HEK293 (cell line): Measurements from ENCODE around the gene NEURL4.

Experiments
- CTCF ChIA-PET: fragments of 350-600 bp; formaldehyde crosslinking; extraction: SDS; loops from one replicate; lab custom pipeline; 2021; ENCODE audit warnings: antibody characterized with exemption; lab: Yijun Ruan, JAX
- POLR2A ChIA-PET: fragments of 300-600 bp; formaldehyde crosslinking; extraction: SDS; loops from one replicate; lab custom pipeline; 2020; ENCODE audit warnings: antibody characterized with exemption, inconsistent platforms; lab: Yijun Ruan, JAX
- H3K27ac ChIP-seq: fragments of 200-500 bp; sonication (Bioruptor generic); 2 replicates; pipeline ENCODE4 v1.5.1; 2014; ENCODE audit warnings: low read depth, low read length, control low read depth, inconsistent platforms; ENCODE audit errors: extremely low read depth
- H3K36me3 ChIP-seq, 2 experiments: fragments of 200-500 bp in 1 of 2; sonication (Bioruptor generic) in 1 of 2; 1 replicate in 1 of 2; 2 replicates in 1 of 2; pipeline ENCODE4 v1.5.1; 2014 to 2017; ENCODE audit warnings: inconsistent platforms in 2 of 2, low read length in 2 of 2; ENCODE audit not compliant: control insufficient read depth in 2 of 2, insufficient read depth in 1 of 2
- H3K4me1 ChIP-seq: fragments of 200-500 bp; sonication (Bioruptor generic); 2 replicates; pipeline ENCODE4 v1.5.1; 2014; ENCODE audit warnings: mild to moderate bottlenecking, low read length, inconsistent platforms; ENCODE audit not compliant: control insufficient read depth, insufficient read depth
- H3K4me3 ChIP-seq: 2 replicates; pipeline ENCODE4 v1.5.1; 2011; ENCODE audit warnings: low read depth, mild to moderate bottlenecking, control low read depth, low read length, moderate library complexity
- H3K9me3 ChIP-seq: fragments of 200-500 bp; sonication (Bioruptor generic); 2 replicates; pipeline ENCODE4 v1.5.1; 2014; ENCODE audit warnings: low read depth, low read length, inconsistent platforms; ENCODE audit not compliant: control insufficient read depth, insufficient read depth
- BCL11B ChIP-seq: fragments of 450-650 bp; formaldehyde crosslinking; IDR thresholded peaks from 2 replicates; pipeline ENCODE4 v1.5.1; 2016; ENCODE audit warnings: low read depth, missing biosample characterization, missing genetic modification characterization
- GLIS1 ChIP-seq: fragments of 450-650 bp; formaldehyde crosslinking; IDR thresholded peaks from 2 replicates; pipeline ENCODE4 v1.5.1; 2016; ENCODE audit warnings: missing biosample characterization, missing genetic modification characterization
- GLIS2 ChIP-seq: fragments of 450-650 bp; formaldehyde crosslinking; IDR thresholded peaks from 2 replicates; pipeline ENCODE4 v1.5.1; 2016; ENCODE audit warnings: missing biosample characterization, missing genetic modification characterization
- KLF9 ChIP-seq: fragments of 450-650 bp; formaldehyde crosslinking; IDR thresholded peaks from 2 replicates; pipeline ENCODE4 v1.5.1; 2016; ENCODE audit warnings: missing biosample characterization, missing genetic modification characterization, low read depth
- YY1 ChIP-seq: fragments of 450-650 bp; formaldehyde crosslinking; IDR thresholded peaks from 2 replicates; pipeline ENCODE4 v1.5.1; 2018; ENCODE audit warnings: missing biosample characterization, missing genetic modification characterization
- ZEB2 ChIP-seq: fragments of 450-650 bp; formaldehyde crosslinking; IDR thresholded peaks from 2 replicates; pipeline ENCODE4 v1.5.1; 2016; ENCODE audit warnings: missing biosample characterization, missing genetic modification characterization
- ZNF2 ChIP-seq: fragments of 450-650 bp; formaldehyde crosslinking; IDR thresholded peaks from 2 replicates; pipeline ENCODE4 v1.5.1; 2016; ENCODE audit warnings: missing biosample characterization, missing genetic modification characterization
- ZNF211 ChIP-seq: fragments of 450-650 bp; formaldehyde crosslinking; IDR thresholded peaks from 2 replicates; pipeline ENCODE4 v1.5.1; 2016; ENCODE audit warnings: low read depth, missing biosample characterization, missing genetic modification characterization
- ZNF404 ChIP-seq: fragments of 450-650 bp; formaldehyde crosslinking; IDR thresholded peaks from 2 replicates; pipeline ENCODE4 v1.5.1; 2017; ENCODE audit warnings: missing biosample characterization, missing genetic modification characterization
- ZNF768 ChIP-seq: fragments of 450-650 bp; formaldehyde crosslinking; IDR thresholded peaks from 2 replicates; pipeline ENCODE4 v1.5.1; 2018; ENCODE audit warnings: missing biosample characterization, mild to moderate bottlenecking, missing genetic modification characterization
- TF ChIP-seq, protein P1 (sequence below): fragments of 450-650 bp; formaldehyde crosslinking; IDR thresholded peaks from 2 replicates; pipeline ENCODE4 v1.5.0; 2017; ENCODE audit warnings: missing biosample characterization, missing genetic modification characterization, borderline replicate concordance
- TF ChIP-seq, protein P2 (sequence below): fragments of 450-650 bp; formaldehyde crosslinking; IDR thresholded peaks from 2 replicates; pipeline ENCODE4 v1.5.1; 2017; ENCODE audit warnings: missing biosample characterization, missing genetic modification characterization
- TF ChIP-seq, protein P3 (sequence below): fragments of 450-650 bp; formaldehyde crosslinking; IDR thresholded peaks from 2 replicates; pipeline ENCODE4 v1.5.1; 2017; ENCODE audit warnings: missing biosample characterization, mild to moderate bottlenecking, missing genetic modification characterization, moderate library complexity
- TF ChIP-seq, protein P4 (sequence below): fragments of 450-650 bp; IDR thresholded peaks from 2 replicates; pipeline ENCODE4 v1.5.1; 2018; ENCODE audit warnings: missing biosample characterization, missing genetic modification characterization
- TF ChIP-seq, protein P5 (sequence below): fragments of 450-650 bp; formaldehyde crosslinking; IDR thresholded peaks from 2 replicates; pipeline ENCODE4 v1.5.1; 2016; ENCODE audit warnings: missing biosample characterization, missing genetic modification characterization
- TF ChIP-seq, protein P6 (sequence below): fragments of 450-650 bp; formaldehyde crosslinking; optimal IDR thresholded peaks from 2 replicates; pipeline ENCODE3; 2016; ENCODE audit warnings: missing biosample characterization, mild to moderate bottlenecking, missing genetic modification characterization

The NEURL4 gene

DNA sequence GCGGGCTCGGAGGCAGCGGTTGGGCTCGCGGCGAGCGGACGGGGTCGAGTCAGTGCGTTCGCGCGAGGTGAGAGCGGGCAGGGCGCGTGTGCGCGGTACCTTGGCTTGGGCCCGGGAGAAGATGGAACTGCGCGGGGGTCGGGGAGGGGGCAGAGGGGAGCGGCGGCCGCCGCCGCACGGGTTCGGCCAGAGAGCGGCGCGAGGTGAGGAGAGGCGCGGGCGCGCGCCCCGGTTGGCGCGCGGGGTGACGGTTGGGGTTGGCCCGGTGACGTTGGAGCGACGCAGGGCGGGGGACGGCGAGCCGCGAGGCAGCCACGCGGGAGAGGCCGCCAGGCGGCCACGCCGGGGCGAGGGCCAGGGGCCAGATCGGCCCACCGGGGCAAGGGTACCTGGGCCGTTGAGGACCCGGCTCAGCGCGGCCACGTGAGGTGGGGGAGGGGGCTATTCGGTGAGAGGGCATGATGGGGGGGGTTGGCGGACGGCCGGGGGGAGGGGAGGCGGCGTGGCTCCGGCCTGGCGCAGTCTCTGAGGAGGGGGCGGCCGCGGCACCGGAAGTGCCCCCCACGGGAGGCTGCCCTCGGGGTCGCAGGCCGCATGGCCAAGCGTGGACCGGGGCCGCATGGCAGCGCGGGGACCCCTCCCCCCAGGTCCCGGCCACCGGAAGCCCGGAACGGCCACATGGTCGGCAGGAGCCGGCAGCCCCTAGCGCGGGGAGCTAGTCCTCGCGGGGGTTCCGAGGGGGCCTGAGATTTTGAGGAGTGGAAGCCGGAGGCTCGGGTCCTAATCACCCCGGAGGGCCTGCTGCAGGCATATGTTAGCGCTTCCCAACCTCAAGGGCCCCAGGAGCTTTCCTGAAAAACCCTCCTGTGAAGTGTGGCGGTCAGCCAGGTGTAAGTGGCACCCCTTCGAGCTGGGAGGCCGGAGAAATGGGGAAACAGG lies 21.2 kb downstream of the NEURL4 start:
- TF ChIP-seq, protein P1, sequence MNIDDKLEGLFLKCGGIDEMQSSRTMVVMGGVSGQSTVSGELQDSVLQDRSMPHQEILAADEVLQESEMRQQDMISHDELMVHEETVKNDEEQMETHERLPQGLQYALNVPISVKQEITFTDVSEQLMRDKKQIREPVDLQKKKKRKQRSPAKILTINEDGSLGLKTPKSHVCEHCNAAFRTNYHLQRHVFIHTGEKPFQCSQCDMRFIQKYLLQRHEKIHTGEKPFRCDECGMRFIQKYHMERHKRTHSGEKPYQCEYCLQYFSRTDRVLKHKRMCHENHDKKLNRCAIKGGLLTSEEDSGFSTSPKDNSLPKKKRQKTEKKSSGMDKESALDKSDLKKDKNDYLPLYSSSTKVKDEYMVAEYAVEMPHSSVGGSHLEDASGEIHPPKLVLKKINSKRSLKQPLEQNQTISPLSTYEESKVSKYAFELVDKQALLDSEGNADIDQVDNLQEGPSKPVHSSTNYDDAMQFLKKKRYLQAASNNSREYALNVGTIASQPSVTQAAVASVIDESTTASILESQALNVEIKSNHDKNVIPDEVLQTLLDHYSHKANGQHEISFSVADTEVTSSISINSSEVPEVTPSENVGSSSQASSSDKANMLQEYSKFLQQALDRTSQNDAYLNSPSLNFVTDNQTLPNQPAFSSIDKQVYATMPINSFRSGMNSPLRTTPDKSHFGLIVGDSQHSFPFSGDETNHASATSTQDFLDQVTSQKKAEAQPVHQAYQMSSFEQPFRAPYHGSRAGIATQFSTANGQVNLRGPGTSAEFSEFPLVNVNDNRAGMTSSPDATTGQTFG (tag by site-specific recombination) = no peak
- TF ChIP-seq YY1 (tag by site-specific recombination) = peak; percentile 36; the same call in 1 of the 2 replicates
- TF ChIP-seq, protein P2, sequence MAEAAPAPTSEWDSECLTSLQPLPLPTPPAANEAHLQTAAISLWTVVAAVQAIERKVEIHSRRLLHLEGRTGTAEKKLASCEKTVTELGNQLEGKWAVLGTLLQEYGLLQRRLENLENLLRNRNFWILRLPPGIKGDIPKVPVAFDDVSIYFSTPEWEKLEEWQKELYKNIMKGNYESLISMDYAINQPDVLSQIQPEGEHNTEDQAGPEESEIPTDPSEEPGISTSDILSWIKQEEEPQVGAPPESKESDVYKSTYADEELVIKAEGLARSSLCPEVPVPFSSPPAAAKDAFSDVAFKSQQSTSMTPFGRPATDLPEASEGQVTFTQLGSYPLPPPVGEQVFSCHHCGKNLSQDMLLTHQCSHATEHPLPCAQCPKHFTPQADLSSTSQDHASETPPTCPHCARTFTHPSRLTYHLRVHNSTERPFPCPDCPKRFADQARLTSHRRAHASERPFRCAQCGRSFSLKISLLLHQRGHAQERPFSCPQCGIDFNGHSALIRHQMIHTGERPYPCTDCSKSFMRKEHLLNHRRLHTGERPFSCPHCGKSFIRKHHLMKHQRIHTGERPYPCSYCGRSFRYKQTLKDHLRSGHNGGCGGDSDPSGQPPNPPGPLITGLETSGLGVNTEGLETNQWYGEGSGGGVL (tag by site-specific recombination) = peak; percentile 36; the same call in 1 of the 2 replicates
- 0 out of 2 replicates have a peak, but pooled peaks have one; percentile 45 for TF ChIP-seq BCL11B (tag by site-specific recombination)
- TF ChIP-seq, protein P3, sequence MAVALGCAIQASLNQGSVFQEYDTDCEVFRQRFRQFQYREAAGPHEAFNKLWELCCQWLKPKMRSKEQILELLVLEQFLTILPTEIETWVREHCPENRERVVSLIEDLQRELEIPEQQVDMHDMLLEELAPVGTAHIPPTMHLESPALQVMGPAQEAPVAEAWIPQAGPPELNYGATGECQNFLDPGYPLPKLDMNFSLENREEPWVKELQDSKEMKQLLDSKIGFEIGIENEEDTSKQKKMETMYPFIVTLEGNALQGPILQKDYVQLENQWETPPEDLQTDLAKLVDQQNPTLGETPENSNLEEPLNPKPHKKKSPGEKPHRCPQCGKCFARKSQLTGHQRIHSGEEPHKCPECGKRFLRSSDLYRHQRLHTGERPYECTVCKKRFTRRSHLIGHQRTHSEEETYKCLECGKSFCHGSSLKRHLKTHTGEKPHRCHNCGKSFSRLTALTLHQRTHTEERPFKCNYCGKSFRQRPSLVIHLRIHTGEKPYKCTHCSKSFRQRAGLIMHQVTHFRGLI (tag by site-specific recombination) = peak; percentile 65; the same call in 1 of the 2 replicates
- TF ChIP-seq ZNF211 (tag by site-specific recombination) = no peak
- no peak for TF ChIP-seq ZNF404 (tag by site-specific recombination)
- TF ChIP-seq KLF9 (tag by site-specific recombination) = peak; percentile 15; the same call in 1 of the 2 replicates
- 0 out of 2 replicates have a peak, but pooled peaks have one; percentile 11 for TF ChIP-seq ZNF2 (tag by site-specific recombination)
- TF ChIP-seq, protein P4, sequence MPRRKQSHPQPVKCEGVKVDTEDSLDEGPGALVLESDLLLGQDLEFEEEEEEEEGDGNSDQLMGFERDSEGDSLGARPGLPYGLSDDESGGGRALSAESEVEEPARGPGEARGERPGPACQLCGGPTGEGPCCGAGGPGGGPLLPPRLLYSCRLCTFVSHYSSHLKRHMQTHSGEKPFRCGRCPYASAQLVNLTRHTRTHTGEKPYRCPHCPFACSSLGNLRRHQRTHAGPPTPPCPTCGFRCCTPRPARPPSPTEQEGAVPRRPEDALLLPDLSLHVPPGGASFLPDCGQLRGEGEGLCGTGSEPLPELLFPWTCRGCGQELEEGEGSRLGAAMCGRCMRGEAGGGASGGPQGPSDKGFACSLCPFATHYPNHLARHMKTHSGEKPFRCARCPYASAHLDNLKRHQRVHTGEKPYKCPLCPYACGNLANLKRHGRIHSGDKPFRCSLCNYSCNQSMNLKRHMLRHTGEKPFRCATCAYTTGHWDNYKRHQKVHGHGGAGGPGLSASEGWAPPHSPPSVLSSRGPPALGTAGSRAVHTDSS = 0 out of 2 replicates have a peak, but pooled peaks have one; percentile 11
- TF ChIP-seq, protein P5, sequence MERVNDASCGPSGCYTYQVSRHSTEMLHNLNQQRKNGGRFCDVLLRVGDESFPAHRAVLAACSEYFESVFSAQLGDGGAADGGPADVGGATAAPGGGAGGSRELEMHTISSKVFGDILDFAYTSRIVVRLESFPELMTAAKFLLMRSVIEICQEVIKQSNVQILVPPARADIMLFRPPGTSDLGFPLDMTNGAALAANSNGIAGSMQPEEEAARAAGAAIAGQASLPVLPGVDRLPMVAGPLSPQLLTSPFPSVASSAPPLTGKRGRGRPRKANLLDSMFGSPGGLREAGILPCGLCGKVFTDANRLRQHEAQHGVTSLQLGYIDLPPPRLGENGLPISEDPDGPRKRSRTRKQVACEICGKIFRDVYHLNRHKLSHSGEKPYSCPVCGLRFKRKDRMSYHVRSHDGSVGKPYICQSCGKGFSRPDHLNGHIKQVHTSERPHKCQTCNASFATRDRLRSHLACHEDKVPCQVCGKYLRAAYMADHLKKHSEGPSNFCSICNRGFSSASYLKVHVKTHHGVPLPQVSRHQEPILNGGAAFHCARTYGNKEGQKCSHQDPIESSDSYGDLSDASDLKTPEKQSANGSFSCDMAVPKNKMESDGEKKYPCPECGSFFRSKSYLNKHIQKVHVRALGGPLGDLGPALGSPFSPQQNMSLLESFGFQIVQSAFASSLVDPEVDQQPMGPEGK (tag by site-specific recombination) = peak; percentile 45; the same call in 1 of the 2 replicates
- TF ChIP-seq ZEB2 (tag by site-specific recombination) = peak; percentile 51; the same call in 1 of the 2 replicates
- no peak for TF ChIP-seq ZNF768 (tag by site-specific recombination)
- TF ChIP-seq, protein P6, sequence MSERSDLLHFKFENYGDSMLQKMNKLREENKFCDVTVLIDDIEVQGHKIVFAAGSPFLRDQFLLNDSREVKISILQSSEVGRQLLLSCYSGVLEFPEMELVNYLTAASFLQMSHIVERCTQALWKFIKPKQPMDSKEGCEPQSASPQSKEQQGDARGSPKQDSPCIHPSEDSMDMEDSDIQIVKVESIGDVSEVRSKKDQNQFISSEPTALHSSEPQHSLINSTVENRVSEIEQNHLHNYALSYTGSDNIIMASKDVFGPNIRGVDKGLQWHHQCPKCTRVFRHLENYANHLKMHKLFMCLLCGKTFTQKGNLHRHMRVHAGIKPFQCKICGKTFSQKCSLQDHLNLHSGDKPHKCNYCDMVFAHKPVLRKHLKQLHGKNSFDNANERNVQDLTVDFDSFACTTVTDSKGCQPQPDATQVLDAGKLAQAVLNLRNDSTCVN (tag by site-specific recombination) = peak; percentile 79
- peak; percentile 46; the same call in 1 of the 2 replicates for TF ChIP-seq GLIS1 (tag by site-specific recombination)
- peak; percentile 92 for TF ChIP-seq GLIS2 (tag by site-specific recombination)
- TF ChIP-seq, all 188 proteins: peak for 12
- Histone ChIP-seq H3K27ac (peak overlapping the region; percentile 99), H3K9me3 (no peaks in the 10 kb centered on the region), H3K4me1 (peaks cover 15% of the 10 kb centered on the region), H3K4me3 (peak overlapping the region; percentile 80), H3K36me3 (peaks cover 33 to 38% of the 10 kb centered on the region in 2 experiments)
- ChIA-PET CTCF (interaction anchor here (0.5 to 1.7 kb wide), 4 partner anchors 38 to 607 kb away, joined by 3 to 5 read pairs (median 4); no protein-coding TSS in a partner anchor), POLR2A (interaction anchor here (0.6 to 3.9 kb wide), 4 partner anchors 21 to 272 kb away, joined by 3 to 36 read pairs (median 4); partner anchors contain the start of genes DVL2, NEURL4, SLC16A13 and SLC2A4)
